ENCODE data around the gene TOMM70.
"Not testable (repeated sequence)": the region's sequence is repeated elsewhere in the genome, so short reads cannot be mapped to it uniquely, and the experiment has no call there.

Gene TOMM70

DNA sequence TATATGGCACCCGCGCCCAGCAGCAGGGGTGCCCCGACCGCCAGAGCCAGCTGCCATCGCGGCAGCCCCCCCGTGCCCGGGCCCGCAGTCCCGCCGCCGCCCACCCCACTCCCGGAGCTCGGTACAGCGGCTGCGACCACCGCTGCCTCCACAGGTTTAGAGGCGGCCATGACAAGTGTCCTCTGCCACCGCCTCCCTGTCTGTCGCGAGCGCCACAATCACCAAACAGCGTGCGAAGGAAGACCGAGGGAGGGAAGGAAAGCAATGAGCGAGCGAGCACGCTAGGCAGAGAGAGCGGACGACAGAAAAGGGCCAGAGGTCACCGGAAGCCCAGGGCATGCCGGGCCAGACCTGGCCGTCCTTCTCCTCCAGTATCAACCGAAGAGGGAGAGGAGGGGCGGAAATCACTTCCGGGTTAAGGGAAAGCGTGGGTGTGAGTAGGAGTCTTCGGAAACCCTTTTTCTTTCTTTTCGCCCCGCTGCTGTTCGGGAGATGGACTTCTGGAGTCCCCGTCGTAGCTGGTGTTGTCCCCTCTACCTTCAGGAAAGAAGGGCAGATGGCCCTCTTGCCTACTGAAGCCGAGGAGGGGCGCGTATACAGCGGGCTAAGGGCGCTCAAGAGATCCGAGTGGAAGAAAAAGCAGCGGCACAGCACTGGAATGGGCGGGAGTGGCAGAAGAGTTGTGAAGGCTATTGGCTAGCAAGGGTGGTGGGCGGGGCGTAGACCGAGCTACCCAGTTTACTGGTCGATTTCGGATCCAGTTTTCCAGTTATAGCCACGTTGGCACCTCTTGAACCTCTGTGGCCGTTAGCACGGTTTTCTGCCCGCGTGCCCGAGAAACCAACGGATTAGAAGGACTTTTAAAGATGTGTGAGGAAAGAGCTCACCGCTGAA lies at the start of gene TOMM70, which contains the start of gene LNP1:
Gene TOMM70 (minus strand): TSS at position 310 of the 894 bp plus-strand sequence. CDS start 140 bp downstream, at position 170.
Gene LNP1 (plus strand): TSS at position 760 of the 894 bp plus-strand sequence. CDS start 28,191 bp downstream, outside the sequence.
- DNase-seq: peak; percentile 98

DNA sequence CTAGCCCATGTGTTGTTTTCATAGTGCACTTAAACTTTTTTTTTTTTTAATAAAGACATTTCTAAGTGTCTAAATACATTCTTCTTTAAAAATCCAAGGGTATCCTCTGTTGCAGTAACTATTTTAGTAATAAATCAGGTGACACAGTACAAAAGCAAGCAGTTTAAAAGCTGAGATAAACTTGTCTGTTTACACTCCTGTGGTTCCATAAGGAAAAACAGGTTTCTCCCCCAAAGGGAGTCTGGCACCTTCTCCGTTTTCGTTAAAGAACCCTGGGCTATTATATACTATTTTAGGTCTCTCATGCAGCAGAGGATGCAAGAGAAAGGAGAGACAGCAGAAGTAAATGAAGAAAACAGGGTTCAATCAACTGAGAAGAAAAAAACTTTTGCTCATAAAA lies 48.3 kb upstream of the TOMM70 start:
- DNase-seq: no peak

DNA sequence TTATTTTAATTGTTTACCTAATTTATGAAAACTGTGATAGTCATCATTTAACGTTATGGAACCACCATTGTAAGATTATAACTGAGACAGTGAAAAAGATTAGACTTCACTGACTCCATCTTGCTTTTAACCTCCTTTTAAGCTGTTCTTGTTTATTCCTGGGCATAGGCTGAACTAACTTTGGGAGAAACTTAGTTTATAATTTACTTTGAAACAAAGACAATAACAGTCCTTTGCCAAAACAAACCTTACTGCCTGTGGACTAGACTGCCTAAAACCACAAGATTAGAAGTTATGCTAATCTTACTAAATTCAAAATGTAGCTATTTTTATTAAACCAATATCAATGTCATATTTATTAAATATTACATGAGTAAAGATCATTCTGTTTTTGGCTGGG lies 47.2 kb upstream of the TOMM70 start:
- no peak for DNase-seq

DNA sequence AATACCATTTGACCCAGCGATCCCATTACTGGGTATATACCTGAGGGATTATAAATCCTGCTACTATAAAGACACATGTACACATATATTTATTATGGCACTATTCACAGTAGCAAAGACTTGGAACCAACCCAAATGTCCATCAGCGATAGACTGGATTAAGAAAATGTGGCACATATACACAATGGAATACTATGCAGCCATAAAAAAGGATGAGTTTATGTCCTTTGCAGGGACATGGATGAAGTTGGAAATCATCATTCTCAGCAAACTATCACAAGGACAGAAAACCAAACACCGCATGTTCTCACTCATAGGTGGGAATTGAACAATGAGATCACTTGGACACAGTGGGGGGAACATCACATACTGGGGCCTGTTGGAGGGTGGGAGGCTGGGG lies 46.2 kb upstream of the TOMM70 start:
- DNase-seq: not testable (repeated sequence)

DNA sequence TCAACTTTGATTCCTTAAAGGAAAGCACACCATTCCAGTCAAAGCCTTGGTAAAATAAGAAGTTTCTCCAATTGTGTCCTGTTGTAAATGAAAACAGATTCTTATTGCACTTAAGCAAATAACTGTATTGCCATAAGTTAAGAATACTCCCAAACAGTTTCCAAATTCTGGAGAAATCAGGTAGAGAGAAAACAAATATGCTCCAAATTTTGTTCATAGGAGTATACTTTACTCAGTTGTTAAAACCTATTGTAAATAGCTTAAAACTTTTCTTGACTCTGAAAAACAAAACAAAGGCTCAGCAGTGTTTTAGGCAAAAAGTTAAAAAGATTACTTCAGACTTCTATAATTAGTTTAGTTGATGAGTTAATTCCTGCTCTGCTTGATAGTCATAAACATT lies 42.8 kb upstream of the TOMM70 start:
- no peak for DNase-seq

DNA sequence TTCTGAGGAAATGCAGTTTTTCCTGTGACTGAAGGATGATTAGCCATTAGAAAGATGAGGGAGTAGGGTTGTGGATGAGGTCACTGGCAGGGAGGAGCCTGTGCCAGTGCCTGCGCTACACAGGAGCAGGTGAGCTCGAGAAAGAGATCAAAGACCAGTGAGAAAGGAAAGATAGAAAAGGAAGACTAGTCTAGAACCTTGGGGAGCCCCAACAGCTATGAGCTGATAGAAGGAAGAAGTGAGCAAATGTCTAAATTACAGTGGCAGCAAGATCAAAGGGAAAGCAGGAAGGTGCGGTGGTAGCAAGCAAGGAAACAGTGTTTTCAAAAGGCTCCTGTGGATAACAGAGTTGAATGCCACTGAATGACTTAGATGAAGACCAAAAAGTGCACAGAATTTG lies 40.0 kb upstream of the TOMM70 start:
- no peak for DNase-seq

DNA sequence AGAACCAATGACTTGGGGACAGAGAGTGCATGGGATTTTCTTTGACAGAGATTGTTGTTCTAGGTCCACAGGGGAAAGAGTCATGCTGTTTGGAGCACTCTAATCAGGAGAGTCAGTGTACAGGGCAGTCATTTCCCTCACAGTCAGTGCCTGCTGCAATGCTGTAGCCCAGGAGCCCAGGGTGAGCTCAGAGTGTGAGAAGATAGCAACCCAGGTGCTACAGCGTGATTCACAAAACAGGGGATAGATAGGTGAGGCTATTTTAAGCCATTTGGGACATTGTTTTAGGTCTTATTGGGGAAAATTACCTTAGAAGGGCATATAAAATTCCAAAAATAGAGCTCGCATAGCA lies 37.7 kb upstream of the TOMM70 start:
- no peak for DNase-seq

DNA sequence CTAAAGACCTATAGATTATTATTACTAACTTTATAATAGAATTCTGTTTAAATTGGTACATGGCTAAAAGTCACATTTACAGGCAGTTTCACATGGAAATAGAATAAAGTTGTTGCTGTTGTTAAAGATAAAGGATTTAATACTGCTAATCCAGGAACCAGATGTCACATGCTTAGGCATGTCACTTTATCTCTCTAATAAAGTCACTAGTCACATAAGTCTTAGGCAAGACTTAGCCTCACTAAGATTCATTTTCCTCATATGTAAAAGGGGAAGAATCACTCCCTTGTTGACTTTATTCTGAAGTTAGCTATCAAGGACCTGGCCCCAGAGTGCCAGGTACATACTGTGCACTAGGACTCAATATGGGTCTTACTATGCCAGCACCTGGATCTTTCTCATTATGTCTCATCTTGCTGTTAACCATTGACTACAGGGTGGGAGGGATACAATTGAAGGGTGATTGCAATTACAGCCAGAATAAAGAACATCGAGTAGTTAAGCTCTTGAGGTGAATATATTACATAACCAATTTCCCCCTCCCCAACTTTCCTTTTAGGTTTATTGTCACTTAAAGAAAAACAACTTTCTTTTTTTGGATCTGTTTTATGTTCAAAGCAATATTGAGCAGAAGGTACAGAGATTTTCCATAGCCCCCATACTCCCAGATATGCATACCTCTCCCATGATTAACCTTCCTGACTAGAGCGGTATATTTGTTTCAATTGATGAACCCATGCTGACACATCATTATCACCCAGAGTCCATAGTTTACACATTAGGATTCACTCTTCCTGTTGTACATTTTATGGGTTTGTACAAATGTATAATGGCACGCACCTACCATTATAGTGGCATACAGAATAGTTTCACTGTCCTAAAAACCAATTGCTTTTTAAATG lies 37.1 kb upstream of the TOMM70 start:
- no peak for DNase-seq

DNA sequence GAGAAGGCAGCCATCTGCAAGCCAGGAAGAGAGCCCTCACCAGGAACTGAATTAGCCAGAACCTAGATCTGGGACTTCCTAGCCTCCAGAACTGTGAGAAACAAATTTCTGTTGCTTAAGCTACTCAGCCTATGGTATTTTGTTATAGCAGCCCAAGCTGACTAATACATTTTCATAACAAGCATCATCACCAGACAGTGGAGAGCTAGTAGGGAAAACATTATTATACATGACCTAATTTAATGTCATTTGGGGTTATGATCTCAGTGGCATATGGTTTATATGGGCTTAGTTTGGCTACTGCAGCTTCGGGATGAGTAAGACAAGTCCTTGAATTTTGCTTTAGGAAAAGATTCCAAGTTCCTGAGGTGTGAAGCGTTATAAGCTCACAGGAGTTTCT lies 36.1 kb upstream of the TOMM70 start:
- DNase-seq: no peak

DNA sequence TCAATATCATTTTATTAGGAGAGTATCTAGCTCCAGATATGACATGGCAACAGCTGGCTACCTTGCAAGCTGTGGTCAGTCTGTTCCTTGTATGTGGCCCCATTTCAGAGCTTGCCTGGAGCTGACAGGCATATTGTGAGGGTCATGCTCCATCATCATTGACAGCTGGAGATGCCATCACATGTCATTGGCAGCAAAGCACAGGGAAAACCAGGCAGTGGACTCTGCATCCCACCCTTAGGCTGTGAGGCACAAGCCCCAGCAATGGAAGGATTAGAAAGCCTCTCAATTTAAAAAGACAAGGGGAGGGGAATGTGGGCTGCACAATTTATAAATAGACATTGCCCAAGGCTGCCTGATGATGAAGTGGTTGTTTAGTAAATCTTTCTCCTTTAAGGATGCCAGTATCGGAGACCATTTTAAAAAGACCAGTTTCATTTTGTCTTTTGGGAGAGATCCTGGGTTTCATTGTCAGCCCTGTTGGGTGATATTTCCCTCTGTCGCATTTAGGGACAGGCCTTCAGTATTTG lies 28.4 kb upstream of the TOMM70 start:
- DNase-seq: no peak

DNA sequence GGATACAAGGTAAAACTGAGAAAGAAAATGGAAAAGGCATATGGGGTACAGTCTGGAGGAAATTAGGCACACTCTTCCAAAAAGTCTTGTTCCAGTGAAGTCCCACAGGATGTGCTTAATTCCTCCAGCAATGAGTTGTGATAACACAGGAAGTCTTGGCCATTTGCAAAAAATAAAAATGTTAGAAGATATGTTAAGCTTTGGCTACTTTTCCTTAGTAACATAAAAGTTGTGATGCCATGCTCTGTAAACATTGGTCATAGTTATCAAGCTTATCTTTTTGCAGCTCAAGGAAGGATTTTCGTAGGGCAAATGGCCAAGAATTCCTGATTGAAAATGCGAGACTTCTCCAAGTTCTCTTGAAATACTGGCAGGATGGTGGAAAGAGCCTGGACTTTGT lies 26.8 kb upstream of the TOMM70 start:
- DNase-seq: no peak

DNA sequence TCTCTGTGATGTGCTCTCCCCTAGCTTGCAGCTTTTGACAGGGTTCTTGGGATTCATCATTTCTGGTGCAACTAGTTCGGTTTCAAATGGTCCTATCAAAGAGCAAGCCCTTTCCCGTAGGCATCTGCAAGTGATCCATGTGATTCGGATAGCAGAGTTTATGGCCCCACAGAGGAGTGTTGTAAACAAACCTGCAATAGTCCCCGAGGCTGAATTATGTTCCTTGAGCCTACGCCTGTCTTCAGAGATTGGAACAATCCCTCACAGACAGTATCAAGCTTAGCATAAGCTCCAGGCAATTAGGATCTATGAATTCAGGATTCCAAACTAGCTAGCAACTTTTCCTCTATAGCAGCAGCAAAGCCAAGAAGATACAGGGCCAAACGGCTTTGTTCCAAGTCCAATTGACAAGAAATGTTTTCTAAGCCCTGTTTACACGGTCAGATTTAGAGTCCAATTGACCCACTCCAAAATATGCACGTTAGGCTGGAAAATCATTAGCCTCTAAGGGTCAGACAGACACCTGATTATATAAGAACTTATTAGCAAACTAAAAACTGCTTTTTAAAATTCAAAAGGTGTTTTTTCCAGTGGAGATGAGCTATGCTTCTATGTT lies 25.3 kb upstream of the TOMM70 start:
- DNase-seq: no peak

DNA sequence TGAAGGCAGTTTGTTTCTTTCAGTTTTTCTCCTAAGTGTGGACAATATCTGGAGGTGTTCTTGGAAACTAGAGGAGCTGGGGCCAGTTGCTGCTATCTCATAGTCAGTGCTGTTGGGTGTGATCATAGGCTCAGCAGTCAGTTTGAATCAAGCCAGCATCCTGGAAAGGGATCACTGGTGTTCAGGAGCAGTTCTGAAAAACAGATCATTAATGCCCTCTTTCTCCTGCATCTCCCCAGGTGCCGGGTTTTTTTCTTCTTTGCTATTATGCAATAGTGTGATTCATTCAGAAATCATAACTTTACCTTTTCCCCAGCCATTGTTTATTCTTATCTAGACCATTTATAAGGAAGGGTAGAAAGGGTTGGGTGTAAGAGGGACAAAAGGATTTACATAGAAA lies 24.4 kb upstream of the TOMM70 start:
- no peak for DNase-seq

DNA sequence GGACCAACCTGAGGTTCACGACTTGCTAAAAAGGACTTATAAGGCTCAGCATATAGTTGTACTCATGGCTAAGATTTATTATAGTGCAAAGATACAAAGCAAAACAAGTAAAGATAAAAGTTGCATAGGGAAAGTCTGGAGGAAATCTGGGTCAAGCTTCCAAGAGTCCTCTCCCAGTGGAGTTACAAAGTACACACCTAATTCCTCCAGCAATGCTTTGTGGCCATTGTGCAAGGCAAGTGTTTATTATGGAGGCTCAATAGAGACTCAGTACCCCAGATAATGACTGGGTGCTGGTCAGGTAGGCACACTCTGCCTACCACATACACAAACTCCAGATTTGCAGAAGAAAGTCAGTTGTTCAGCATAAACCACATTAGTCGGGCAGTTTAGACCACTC lies 23.4 kb upstream of the TOMM70 start:
- DNase-seq: no peak

DNA sequence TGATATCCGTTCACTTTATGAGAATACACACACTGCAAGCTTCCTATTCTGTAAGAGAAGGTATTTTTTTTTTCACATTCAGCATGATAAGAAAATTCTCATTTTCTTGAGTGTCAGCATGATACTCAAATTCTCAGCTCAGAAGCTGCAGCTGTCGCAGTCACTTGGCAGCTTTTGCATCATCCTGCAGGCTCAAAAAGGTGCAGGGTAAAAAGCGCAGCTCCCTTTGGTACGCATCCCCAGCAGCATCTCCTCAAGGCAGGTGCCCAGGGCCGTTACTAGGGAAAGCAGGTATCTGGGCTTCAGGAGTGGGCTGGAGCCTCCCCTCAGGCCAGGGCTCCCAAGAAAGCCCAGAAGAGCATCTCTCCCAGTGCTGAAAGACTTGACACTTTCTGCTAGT lies 22.7 kb upstream of the TOMM70 start:
- DNase-seq: no peak

DNA sequence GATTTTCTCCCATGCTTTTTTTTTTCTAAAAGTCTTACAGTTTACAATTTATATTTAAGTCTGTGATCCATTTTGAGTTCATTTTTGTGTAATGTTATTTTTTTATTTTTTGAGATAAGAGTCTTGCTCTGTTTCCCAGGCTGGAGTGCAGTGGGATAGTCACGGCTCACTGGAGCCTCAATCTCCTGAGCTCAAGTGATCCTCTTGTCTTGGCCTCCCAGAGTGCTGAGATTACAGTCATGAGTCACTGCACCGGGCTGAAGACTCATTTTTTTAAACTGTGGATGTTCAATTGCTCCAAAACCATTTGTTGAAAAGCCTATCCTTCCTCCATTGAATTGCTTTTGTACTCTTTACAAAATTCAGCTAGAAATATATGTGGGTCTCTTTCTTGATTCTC lies 20.0 kb upstream of the TOMM70 start:
- no peak for DNase-seq

DNA sequence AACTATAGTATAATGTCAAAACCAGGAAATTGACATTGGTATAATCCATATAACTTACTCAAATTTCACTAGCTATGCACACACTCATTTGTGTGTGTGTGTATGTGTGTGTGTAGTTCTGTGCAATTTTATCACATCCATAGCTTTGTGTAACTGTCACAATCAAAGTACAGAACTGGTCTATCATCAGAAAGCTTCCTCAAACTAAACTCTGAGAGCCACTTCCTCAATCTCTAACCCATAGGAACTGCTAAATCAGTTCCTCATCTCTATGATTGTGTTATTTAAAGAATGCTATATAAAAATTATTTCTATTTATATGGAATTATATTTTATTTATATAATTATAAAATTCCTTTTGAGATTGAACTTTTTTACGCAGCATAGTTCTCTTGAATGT lies 18.5 kb upstream of the TOMM70 start:
- DNase-seq: no peak

DNA sequence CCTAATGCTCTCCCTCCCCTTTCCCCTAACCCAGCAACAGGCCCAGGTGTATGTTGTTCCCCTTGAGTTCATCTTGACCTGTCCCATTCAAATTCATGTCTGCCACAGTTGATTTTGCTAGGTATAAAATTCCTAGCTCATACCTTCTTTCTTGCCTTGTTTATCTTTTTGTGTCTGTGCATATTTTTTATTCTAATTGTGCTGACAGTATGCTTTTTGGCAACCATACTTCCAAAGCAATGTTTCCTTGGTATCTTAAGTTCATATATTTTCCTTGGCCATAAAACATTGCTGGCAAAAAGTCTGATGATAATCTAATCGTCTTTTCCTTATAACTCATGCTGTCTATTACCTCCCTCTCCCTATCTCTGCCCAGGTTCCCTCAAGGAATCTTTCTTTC lies 16.0 kb upstream of the TOMM70 start:
- no peak for DNase-seq

DNA sequence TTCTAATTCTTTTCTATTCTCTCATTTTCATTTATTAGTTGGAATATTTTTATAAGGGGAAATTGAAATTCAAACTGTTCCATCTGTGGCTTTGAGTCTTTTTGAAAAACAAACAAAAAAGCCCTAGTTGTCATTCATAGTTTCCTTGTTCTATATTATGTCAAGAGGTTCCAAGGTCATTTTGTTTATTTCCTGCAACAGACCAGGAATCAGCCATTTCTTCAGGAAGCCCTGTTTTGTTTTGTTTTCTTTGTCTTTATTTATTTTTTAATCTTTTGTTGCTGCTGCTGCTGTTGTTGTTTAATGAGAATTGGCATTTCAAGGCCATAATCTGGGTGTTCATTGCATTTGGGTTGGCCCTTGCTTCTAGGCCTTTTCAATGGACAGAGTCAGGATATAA lies 15.3 kb upstream of the TOMM70 start:
- DNase-seq: no peak

DNA sequence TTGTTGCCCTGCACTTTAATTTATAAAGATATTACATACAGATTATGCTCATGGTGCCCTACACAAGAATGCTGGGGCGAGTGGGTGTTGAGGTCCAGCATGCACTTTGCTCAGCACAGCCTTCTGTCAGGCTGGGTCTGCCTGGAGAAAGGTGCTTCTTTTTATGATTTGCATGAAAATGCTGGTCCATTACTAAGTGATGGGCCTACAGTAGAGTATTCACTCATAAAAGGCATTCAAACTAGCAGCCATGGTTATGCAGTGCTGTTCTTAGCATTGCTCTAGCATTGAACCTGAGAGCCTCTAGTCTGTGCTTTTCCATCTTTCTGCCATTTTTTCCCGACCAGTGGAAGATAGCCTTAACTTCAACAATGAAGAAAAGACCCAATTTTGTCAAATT lies 12.7 kb upstream of the TOMM70 start:
- DNase-seq: no peak

DNA sequence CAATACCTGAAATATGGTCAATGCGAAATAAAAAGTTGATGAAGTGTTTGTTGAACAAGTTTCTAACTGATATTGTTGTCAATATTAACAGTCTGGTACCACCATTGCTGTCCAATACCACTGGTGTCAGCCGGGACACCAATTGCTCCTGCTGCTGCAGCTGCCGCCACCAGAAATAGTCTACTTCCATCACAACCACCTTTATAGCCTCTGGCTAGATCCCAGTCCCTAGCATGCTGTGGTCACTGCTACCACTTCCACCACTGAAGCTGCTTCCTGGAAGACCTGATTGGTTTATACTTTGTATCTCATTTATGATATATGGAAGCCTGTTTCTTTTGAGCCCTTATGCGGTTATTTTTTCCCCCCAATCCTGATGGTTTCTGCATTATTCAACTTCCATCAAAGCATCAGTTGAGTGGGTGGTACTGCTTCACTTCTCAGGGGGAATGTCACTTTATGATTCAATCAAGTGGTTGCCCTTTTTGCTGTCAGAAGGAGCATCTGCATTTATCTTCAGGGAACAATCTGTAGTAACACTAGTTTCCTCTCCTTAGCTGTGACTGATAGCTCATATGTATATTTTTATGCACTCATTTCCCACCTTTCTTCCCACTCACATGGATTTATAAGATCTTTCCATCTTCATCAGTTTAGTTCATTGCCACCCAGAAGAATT lies 12.2 kb upstream of the TOMM70 start:
- no peak for DNase-seq

Data from DMS 273 treated with DMSO at 0.1 percent for 48 hours (cell line).